ENCODE data around the gene TLR6.

- TF ChIP-seq GATA2 (IDR thresholded peaks at IDR 0.05; ENCODE audit: low read depth, low read length) (no peak), GATA3 (IDR thresholded peaks at IDR 0.05; ENCODE audit: low read depth, low read length) (no peak)
Observed at GRCh38 chr4:38873290-38873944, 16.8 kb upstream of the TLR6 start.
